GM18861 (cell line): Measurements from ENCODE around the gene GJB2.
"Not testable (repeated sequence)": the region's sequence is repeated elsewhere in the genome, so short reads cannot be mapped to it uniquely, and the experiment has no call there.

Experiments
- ATAC-seq: cut with Tn5 transposase; IDR thresholded peaks from one replicate; pipeline ENCODE4 v1.9.1; 2021; ENCODE audit not compliant: unreplicated experiment

The GJB2 gene

GRCh38 chr13:20171364-20171763 is 21.4 kb downstream of the GJB2 start:
- no peak for ATAC-seq

DNA sequence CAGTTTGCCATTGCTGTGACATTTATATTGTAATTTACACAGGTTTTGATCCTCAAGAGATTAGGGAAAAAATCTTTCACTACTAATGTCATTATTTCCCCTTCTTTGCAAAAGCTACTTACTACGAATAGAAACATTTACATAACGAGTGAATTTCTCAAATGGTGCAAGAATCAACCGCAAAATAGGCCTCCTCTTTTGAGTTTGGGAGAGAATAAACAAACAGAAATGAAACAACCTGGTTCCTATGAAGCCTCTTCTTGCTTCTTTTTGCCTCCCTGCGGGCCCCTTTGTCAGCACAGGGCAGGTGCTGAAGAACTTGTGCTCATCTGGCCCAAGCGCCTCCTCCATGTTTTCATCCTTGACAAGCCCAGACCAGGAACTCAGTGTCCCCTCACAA is 21.8 kb downstream of the GJB2 start:
- ATAC-seq: no peak

GRCh38 chr13:20168396-20168795 is 24.3 kb downstream of the GJB2 start:
- no peak for ATAC-seq

DNA sequence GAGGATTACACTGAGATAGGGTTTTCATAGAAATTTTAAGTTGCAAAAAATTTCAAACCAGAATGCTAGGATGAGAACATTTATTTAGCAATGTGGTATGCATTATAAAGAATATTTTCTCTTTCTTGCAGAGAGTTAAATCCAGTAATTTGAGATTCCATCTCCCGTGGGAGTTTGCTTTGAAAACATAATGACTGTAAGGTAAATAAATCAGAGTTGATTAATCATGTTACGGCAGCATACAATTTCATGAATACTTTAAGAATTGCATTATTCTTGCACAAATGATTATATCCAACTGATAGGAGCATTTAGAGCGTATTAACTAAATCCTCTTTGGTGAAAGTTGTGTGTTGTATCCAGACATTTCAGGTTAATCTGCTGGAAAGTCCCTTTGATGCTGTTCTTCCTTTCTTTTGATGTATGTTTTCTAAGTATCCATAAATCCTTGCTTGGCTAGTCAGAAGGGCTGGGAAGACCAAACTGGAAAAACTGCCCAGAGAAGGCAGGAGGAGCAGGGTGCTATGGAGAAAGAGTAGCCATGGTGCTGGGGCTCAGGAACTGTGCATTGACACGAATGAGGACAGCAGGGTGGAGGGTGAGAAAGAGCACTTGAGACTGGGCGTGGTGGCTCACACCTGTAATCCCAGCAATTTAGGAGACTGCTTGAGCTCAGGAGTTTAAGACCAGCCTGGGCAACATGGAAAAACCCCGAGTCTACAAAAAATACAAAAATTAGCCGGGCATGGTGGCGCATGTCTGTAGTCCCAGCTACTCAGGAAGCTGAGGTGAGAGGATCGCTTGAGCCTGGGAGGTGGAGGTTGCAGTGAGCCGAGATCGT is 27.1 kb downstream of the GJB2 start:
- no peak for ATAC-seq

- ATAC-seq: no peak
Measured at GRCh38 chr13:20161951-20162300, 30.8 kb downstream of the GJB2 start.

- ATAC-seq: peak; percentile 37
Measured at GRCh38 chr13:20161275-20161950, 31.3 kb downstream of the GJB2 start.

DNA sequence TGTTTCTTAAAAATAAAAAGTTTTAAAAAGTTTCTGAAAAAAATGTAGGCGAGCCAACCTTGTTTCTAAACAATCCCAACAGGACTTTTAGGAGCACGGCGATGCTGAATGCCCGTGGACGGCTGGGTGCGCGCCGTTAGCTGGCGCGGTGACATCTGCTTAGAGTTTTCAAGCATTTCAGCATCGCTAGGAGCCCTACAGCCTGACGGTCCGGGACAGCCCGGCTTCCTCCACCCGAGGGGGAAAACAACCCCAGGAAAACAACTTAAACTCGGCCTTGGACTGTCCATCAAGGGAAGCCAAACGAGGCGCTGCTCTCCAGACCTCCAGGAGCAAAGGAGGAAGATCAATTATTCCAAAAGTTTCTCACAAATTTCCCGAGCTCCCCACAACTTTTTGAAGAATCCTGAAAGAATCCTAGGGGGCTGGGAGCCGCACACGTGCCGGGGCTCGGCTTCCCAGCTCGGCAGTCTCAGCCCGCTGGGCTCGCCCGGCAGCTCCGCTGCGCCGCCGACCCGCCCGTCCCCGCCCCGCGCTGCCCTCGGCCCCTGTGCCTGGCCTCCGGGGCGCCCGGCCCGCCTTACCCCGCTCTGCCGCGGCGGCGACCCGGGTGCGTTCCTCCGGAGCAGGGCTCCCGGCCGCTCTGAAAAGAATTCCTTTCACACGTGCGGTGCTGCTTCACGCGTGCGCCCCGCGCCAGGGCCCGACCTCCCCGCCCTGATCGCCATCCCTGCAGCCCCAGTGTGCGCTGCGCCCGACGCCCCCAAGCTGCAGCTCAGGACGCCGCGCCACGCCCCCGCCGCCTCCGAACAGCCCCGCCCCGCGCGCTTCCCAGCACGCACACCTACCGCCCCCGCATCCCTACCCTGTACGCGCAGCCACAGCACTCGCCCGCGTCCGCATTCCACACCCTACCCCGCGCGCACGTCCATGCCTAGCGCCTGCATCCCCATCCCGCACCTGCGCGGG is 32.1 kb downstream of the GJB2 start, which contains the start of gene GJA3:
Gene GJA3 (minus strand): TSS at position 747 of the 969 bp plus-strand sequence. CDS start 17,764 bp downstream, outside the sequence.
- peak; percentile 38 for ATAC-seq

DNA sequence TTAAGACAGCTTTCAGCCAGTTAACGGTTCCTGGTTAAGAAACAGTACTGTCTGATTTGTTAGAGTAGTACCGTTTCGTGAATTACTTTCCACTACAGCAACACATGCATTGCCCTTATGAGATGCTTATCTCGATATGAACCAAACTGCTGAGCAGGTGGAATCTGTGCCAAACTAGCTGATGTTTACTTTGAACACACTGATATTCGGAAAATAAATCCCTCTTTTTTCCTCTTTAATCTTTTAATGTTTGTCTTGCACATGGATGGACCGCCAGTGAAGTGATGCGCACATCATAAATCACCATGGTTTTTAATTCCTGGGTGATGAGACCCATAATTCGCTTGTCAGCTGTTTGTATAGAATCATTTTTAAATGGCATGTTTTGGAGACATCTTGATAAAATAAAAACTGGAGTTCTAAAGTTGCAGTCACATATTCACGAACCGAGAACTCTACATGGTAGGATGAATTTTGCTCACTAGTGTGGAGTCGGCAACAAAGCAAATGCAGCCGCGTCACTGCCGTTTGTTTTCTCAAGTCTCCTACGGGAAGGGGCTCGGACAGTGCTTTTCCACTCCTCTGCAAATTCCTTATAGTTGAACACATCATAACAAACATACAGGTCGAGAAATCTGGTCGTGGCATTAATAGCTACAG is 33.0 kb downstream of the GJB2 start:
- no peak for ATAC-seq

DNA sequence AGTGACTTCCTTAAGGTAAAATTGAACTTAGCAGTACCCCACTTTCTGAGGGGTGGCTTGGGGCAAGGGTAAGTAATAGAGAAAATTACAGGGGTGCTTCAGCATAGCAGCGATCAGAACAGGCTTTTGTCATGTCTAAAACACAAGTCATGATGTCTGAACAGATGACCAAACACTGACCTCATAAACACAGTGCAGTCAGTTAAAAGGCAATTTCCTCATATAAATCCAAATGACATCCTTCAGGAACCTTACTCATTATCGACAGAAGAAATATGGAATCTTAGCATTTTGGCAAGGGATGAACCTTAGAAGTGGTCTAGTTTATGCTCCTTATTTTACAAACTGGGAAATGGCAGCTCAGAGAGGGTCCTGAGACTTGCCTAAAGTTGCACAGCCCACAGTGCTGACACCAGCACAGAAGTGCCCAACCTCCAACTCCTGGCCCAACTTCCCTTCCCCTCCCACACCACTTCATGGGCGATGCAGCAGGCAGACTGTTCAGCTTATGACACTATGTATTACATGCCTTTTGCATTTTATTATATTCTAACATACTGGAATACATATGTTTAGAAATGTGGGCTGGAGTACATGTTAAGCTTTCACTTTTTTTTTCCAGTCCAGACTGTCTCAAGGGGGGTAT is 35.5 kb downstream of the GJB2 start:
- ATAC-seq: no peak

DNA sequence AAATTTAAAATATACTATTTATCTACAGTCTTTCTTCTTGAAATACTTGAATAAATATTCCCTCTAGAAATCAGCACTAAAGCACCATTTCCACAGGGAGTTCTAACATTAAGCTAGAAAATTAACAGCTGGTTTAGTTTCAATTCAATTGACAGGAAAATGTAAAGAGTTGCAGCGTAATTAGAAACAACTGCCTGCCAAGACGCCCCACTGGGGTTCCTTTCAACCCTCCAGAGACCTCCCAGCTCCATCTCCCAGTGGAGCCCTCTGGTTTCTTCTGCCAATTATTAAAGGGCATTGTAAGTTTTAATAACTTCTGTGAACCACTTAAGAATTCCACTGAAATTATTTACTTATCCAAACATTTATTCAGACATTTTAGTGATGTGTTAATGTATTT is 36.0 kb downstream of the GJB2 start:
- ATAC-seq: no peak

- not testable (repeated sequence) for ATAC-seq
Measured at GRCh38 chr13:20153290-20153689, 39.4 kb downstream of the GJB2 start.

GRCh38 chr13:20151612-20152011 is 41.1 kb downstream of the GJB2 start:
- ATAC-seq: no peak

DNA sequence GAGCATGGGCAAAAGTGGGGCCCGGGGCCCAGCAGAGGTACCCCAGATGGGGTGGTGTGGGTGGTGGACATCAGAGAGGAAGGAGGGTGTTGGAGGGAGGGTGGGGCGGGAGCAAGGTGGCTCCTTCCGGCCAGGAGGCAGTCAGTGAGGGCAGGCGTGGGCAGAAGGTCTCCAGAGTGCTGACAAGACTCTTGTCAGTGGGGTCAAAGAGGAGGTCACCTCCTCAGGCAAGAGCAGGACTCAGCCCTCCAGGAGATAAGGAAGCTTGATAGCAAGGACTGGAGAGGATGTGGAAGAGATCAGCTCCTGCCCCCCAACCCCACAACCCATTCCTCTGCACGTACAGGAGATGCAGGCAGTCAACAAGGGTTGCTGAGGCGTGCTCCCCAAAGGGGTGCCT is 41.7 kb downstream of the GJB2 start:
- no peak for ATAC-seq

GRCh38 chr13:20150561-20150960 is 42.2 kb downstream of the GJB2 start:
- no peak for ATAC-seq

GRCh38 chr13:20149762-20150161 is 43.0 kb downstream of the GJB2 start:
- no peak for ATAC-seq

DNA sequence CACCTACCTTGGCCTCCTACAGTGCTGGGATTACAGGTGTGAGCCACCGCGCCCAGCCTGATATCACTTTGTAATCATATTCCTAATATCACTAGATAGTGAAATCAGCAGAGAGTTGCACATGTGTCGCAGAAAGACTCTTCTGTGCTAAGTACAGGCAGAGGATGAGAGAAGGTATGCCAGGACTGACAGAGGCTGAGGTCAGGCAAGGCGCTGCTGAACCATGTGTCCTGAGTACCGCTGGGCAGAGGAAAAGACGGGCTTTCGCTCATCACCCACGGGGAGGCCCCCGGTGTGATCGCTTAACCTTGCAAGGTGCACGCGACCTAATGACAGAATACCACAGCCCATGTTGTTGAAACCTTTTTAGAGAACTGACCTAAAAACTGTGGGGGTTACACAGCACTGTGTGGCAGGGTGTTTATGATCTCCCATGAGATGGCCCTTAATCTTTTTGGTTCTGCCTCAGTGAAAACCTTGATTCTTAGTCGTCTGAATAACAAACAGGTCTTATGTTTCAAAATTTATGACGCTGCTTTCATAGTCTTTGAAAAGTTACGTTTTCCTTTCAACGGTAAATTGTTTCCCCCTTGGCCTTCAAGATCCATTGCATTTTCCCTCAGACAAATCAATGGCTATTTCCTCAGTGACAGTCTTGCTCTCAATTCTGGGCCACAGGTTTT is 44.1 kb downstream of the GJB2 start:
- ATAC-seq: no peak

DNA sequence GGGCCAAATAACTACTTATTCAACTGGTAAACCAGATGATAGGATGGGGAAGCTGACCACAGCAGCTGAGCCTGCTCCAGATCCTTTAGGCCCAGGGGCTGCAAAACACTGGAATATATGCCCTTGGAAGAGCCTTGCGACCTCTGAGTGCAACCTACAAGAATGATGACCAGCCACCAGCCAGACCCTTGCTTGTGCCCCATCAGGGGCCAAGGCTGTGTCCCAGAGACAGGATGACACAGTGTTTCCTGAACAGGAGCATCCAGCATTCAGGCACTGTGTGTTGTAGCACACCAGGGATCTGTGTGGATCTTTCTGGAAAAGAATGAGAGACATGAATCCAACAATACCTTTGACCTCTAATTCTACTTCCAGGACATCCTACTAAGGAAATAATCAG is 46.4 kb downstream of the GJB2 start:
- ATAC-seq: no peak

- ATAC-seq: no peak
Measured at GRCh38 chr13:20145521-20145920, 47.2 kb downstream of the GJB2 start.

DNA sequence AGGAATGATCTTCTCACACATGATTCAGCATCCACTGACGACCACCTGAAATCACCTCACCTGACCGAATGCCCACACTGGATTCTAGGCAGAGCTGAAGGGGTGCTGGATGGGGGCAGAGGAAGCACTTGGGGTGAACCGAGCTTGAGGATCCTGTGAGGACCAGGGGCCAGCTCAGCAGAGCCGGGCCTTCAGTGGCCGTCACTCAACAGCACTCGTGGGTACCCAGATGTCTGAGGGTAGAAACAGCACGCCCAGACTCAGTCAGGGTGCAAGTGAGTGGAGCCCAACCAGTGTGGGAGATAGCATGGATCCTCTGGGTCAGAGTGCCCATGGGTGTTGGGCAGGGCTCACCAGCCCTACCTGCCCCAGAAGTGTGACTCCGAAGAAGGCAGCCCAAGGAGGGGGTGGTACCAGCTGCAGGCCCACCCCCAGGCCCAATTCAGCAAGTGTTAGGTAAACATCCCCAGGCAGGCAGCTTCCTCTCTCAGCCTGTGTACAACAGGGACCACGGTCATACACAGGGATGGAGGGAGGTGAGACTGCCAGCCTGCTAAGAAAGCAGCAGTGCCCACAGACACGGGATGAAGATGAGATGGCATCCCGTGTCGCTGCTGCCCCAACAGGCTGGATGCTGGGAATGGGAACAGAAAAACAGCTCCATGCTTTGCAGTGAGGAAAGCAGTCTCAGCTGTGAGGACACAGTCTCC is 48.4 kb downstream of the GJB2 start:
- ATAC-seq: no peak
